ENCODE data around the gene ERC2.

The ERC2 gene

GRCh38 chr3:55621648-55622047, 846.6 kb downstream of the ERC2 start:
- DNase-seq (ENCODE audit: low spot score), result no peak

DNA sequence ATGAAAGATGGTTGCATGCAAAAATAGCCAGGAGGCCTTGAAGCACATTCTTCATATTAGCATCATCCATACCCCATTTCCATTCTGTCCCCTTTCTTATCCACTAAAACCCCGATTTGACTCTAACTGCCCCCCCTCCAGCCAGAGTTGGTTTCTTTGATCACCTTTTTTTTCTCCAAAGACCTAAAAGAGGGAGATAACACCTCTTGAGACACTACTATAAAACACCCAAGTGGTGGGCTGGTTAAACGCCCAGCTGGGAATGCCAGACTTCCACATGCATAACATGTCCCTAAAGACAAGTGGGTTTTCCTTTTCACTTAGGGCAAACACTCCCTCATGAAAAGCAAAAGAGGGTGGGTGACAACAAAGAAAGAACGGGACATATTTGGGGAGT, 847.2 kb downstream of the ERC2 start:
- DNase-seq (ENCODE audit: low spot score), result no peak

DNA sequence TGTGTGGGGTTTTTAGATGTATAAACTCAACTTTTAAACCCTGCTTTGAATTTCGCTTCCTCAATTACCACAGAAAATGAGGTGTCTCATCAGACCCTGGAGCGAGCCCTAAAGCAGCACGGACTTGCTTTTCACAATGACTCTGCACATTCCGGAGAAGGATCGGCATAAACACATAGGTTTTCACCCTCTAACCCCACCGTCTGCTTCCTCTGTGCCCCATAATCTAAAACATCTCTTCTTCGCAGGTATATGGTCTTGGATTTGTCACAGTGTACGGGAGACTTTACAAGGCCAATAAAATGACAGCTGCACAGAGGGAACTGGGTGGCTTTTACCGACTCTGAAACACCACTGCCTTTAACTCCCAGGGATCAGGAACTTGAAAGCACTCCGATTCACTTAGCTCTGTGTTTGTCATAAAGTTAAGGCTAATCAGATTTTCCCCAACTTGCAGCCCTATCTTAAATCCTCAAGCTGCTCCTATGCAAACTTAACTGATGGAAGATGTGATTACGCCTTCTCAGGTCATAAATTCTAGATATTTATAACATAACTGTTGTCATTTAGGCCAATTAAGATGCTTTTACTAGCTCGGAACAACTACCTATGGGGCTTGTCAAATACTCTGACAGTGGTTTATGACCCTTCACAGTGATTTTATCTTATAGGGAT, 847.8 kb downstream of the ERC2 start:
- DNase-seq (ENCODE audit: low spot score), result peak; percentile 99

- DNase-seq (ENCODE audit: low spot score), result no peak
These were observed 849.0 kb downstream of the ERC2 start for GRCh38 chr3:55619046-55619808.

GRCh38 chr3:55617385-55617784, 850.9 kb downstream of the ERC2 start:
- DNase-seq (ENCODE audit: low spot score), result no peak

- no peak for DNase-seq (ENCODE audit: low spot score)
These were observed 851.5 kb downstream of the ERC2 start for GRCh38 chr3:55616803-55617202.

GRCh38 chr3:55615694-55616295, 852.5 kb downstream of the ERC2 start:
- no peak for DNase-seq (ENCODE audit: low spot score)

GRCh38 chr3:55615039-55615693, 853.1 kb downstream of the ERC2 start:
- no peak for DNase-seq (ENCODE audit: low spot score)

- no peak for DNase-seq (ENCODE audit: low spot score)
These were observed 857.1 kb downstream of the ERC2 start for GRCh38 chr3:55611121-55611520.

- no peak for DNase-seq (ENCODE audit: low spot score)
These were observed 858.9 kb downstream of the ERC2 start for GRCh38 chr3:55609230-55609827.

DNA sequence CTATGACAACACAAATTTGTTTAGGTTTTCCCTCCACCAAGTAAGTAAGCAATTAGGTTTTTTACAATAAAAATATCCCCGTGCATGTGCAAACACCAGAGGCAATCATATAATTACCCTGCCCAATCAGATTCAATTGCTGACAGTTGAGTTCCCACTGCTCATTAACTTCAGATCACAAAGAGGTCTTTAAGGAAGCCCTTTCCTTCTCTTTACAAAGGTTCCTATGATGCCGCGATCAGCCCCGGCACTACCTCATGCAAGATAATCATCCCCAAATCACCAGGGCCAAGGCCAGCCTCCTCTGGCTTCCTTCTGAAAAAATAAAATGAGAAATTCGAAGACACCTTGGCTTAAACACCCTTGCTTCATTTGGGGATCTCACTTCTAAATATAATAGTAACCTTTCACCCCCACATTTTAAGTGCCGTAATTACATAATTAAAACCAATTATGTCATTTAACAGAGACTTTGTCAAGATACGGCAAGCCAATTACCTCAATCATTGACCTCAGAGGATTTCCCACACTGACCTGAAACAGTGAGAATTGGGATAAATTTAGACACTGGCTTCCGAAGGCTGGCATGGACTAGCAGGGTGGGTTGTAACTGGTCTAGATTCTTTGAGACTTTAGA, 859.8 kb downstream of the ERC2 start:
- no peak for DNase-seq (ENCODE audit: low spot score)

GRCh38 chr3:55607844-55608243, 860.4 kb downstream of the ERC2 start:
- DNase-seq (ENCODE audit: low spot score), result no peak

DNA sequence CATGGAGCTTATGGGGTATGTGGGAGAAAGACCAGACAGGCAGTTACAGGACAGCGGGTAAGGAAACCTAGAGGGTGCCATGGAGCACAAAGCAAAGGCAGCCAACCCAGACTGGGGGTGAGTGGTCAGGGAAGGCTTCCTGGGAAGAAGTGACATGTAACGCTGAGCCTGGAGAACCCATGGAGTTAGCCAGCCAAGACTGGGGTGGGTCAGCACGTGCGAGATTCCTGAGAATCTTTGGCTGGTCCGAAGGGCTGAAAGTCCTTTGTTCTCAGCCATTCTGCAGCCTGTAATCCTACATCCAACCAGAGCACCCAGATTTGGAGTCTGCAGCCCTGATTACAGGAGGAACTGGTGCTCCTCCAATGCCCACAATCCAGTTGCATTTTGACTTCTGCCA, 861.1 kb downstream of the ERC2 start:
- no peak for DNase-seq (ENCODE audit: low spot score)

DNA sequence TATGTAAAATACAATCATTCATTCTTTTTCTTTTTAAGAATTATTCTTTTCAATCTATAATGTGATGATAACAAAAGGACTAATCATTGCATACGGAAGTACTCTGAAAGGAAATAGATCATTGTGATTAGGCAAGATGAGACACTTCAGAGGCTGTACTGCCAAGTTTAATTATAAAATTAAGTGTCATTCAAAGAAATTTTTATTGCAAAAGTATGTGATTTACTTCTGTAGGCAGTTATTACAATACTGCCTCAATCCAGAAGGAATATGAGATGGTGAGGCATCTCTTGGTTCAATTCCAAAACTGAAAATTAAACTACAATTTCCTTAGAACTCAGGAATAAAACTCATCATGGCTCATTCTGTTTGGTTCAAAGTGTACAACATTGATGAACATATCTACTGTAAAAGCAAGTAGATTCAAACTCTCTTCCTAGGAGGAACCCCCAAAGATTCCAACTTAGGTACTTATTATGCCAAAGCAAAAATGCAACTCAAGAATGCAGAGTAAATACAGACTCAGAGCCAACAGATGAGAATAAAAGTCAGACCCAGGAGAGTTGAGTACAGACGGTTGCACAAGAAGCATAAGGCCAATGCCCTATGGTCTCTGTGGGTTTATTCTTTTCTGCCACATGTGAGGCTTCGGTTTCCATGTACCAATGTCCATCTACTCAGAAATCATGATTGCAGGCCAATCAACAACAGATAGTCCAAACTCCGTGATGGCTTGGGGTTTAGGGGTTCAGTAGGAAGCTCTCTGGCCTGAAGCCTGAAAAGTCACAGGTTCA, 862.6 kb downstream of the ERC2 start:
- DNase-seq (ENCODE audit: low spot score), result no peak

GRCh38 chr3:55604846-55605245, 863.4 kb downstream of the ERC2 start:
- no peak for DNase-seq (ENCODE audit: low spot score)

DNA sequence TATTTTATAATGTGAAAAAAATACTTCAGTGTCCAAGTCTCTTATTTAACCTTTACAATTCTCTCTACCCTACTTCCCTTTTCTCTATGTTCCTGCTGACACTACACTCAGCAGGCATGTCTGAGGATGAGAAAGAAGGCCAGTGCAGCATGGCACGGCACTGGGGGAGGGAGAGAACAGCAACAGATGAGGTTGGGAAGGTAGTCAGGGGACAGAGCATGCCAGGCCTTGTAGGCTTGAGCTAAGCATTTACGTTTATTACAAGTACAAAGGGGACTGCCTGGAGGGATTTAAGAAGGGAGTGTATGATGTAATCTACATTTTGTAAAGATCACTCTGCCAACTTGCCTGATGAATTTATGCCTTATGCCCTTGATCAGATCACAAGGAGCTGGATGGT, 863.9 kb downstream of the ERC2 start:
- DNase-seq (ENCODE audit: low spot score), result no peak

DNA sequence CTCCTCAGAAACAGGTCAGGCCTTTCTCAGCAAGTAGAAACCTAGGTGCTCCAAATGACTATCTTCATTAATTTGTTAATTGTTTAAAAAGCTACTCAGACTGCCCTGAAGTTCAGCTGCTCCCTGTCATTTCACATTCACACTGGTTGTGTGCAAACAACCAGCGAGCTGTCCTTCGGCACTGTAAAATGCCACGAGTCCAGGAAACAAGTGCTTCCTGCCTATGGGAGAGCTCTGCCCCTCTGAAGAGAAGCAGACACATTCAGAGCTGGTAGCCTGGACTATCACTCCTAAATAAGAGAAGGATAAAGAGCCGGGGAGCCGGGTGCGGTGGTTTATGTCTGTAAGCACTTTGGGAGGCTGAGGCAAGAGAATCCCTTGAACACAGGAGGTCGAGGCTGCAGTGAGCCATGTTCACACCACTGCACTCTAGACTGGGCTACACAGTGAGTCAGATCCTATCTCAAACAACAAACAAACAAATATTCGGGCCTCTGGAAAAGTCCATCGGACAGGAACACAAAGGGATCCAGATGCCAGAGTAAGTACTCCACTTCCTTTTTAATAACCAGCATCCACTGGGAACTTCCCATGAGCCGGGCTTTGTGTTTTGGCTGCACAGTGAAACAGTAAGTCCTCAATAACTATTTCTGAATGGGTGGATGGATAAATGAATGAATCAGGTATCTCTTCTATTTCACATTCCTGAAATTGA, 866.7 kb downstream of the ERC2 start:
- no peak for DNase-seq (ENCODE audit: low spot score)

GRCh38 chr3:55598224-55598623, 870.0 kb downstream of the ERC2 start:
- no peak for DNase-seq (ENCODE audit: low spot score)

GRCh38 chr3:55597641-55598040, 870.6 kb downstream of the ERC2 start:
- DNase-seq (ENCODE audit: low spot score), result no peak

GRCh38 chr3:55596212-55596611, 872.1 kb downstream of the ERC2 start:
- no peak for DNase-seq (ENCODE audit: low spot score)

All from SK-N-DZ (cell line).